B cell (primary cell): Measurements from ENCODE around the gene MED27. TPM values are rescaled to one million over a fixed set of nuclear protein-coding genes. Genes with fewer than 3 reads are reported as not detected.

Experiments
- ATAC-seq: fragments of 200-7000 bp; cut with Tn5 transposase; one replicate; pipeline ENCODE4 v1.10.0; 2021; ENCODE audit warnings: low read depth, mild to moderate bottlenecking, moderate number of reproducible peaks, moderate library complexity
- CTCF ChIA-PET: fragments of 350-600 bp; sonication (Branson Sonifier 250); formaldehyde crosslinking; loops from one replicate; lab custom pipeline; 2021; ENCODE audit warnings: antibody characterized with exemption, inconsistent platforms; lab: Charles Lee
- POLR2A ChIA-PET: fragments of 350-600 bp; sonication (Branson Sonifier 250); formaldehyde crosslinking; loops from one replicate; lab custom pipeline; 2021; ENCODE audit warnings: antibody characterized with exemption; lab: Charles Lee
- DNase-seq: peaks from one replicate; pipeline ENCODE4 v3.0.0; 2013
- H2AFZ ChIP-seq: 2 replicates; pipeline ENCODE4 v1.6.1; 2012; ENCODE audit warnings: mild to moderate bottlenecking, low read depth, low read length; ENCODE audit not compliant: insufficient read depth, poor library complexity, severe bottlenecking
- H3K27ac ChIP-seq, 2 donors: 1 replicate in 1 of 2; 2 replicates in 1 of 2; pipeline ENCODE4 v1.5.1; 2012 to 2013; ENCODE audit warnings: low read length in 2 of 2, mild to moderate bottlenecking in 2 of 2, moderate library complexity in 1 of 2
- H3K27me3 ChIP-seq, 4 experiments: fragments of 200-600 bp in 1 of 4; sonication (generic) in 1 of 4; replicated peaks in 1 of 4; 1 replicate in 2 of 4; 2 replicates in 2 of 4; pipeline versions ENCODE4 v1.6.1 to v1.7.0; 2013 to 2016; ENCODE audit warnings: low read length in 3 of 4, mild to moderate bottlenecking in 2 of 4, mixed read lengths in 1 of 4, moderate library complexity in 1 of 4; ENCODE audit not compliant: insufficient read depth in 4 of 4, control insufficient read depth in 3 of 4; ENCODE audit errors: control extremely low read depth in 1 of 4
- H3K36me3 ChIP-seq, 2 experiments: replicated peaks in 1 of 2; 1 replicate in 1 of 2; 2 replicates in 1 of 2; pipeline versions ENCODE4 v1.6.1 to v1.7.1; 2013; ENCODE audit warnings: low read length in 1 of 2; ENCODE audit not compliant: insufficient read depth in 2 of 2, control insufficient read depth in 1 of 2; ENCODE audit errors: control extremely low read depth in 1 of 2, extremely low read depth in 1 of 2
- H3K4me1 ChIP-seq, 2 donors: fragments of 200-600 bp in 1 of 2; sonication (generic) in 1 of 2; 1 replicate in 1 of 2; 2 replicates in 1 of 2; pipeline versions ENCODE4 v1.5.1 to v1.6.1; 2013 to 2017; ENCODE audit warnings: low read length in 2 of 2; ENCODE audit not compliant: control insufficient read depth in 2 of 2, insufficient read depth in 2 of 2
- H3K4me2 ChIP-seq: replicated peaks from 2 replicates; pipeline ENCODE3; 2012; ENCODE audit warnings: mild to moderate bottlenecking, low read depth, low read length; ENCODE audit not compliant: poor library complexity, severe bottlenecking
- H3K4me3 ChIP-seq, 5 experiments: fragments of 200-600 bp in 1 of 5; sonication (generic) in 1 of 5; 1 replicate in 3 of 5; 2 replicates in 2 of 5; pipeline versions ENCODE4 v1.5.1 to v1.7.0; 2011 to 2016; ENCODE audit warnings: low read length in 4 of 5, mild to moderate bottlenecking in 4 of 5, low read depth in 2 of 5, control low read depth in 1 of 5, moderate library complexity in 1 of 5; ENCODE audit not compliant: insufficient read depth in 1 of 5; ENCODE audit errors: control extremely low read depth in 1 of 5, extremely low read depth in 1 of 5
- H3K79me2 ChIP-seq: fragments of 200-600 bp; sonication (generic); one replicate; pipeline ENCODE4 v1.6.0; 2016; ENCODE audit warnings: low read length; ENCODE audit not compliant: control insufficient read depth, insufficient read depth
- H3K9ac ChIP-seq: fragments of 200-600 bp; sonication (generic); 2 replicates; pipeline ENCODE4 v1.6.1; 2017; ENCODE audit warnings: mild to moderate bottlenecking, low read length, moderate library complexity
- H3K9me3 ChIP-seq, 3 donors: one replicate each; pipeline versions ENCODE4 v1.6.1 to v1.7.1; 2013; ENCODE audit warnings: low read length in 2 of 3; ENCODE audit not compliant: control insufficient read depth in 2 of 3, insufficient read depth in 1 of 3; ENCODE audit errors: control extremely low read depth in 1 of 3
- H4K20me1 ChIP-seq: 2 replicates; pipeline ENCODE4 v1.6.0; 2012; ENCODE audit warnings: mild to moderate bottlenecking, low read length; ENCODE audit not compliant: insufficient read depth, control insufficient read depth, poor library complexity, severe bottlenecking
- H3K27ac Mint-ChIP-seq: one replicate; pipeline ENCODE4 v1.8.0; 2021; ENCODE audit warnings: mixed read lengths
- H3K27me3 Mint-ChIP-seq: one replicate; pipeline ENCODE4 v1.8.0; 2021; ENCODE audit warnings: mixed read lengths
- H3K4me1 Mint-ChIP-seq: one replicate; pipeline ENCODE4 v1.8.0; 2021; ENCODE audit warnings: mixed read lengths
- H3K4me3 Mint-ChIP-seq: one replicate; pipeline ENCODE4 v1.8.0; 2021; ENCODE audit warnings: mixed read lengths
- H3K9me3 Mint-ChIP-seq: one replicate; pipeline ENCODE4 v1.8.0; 2022; ENCODE audit warnings: mixed read lengths; ENCODE audit not compliant: insufficient read depth
- EZH2 ChIP-seq: IDR thresholded peaks from 2 replicates; pipeline ENCODE4 v1.6.1; 2012; ENCODE audit warnings: borderline replicate concordance, low read depth, mild to moderate bottlenecking, moderate library complexity, low read length; ENCODE audit not compliant: insufficient read depth, poor library complexity, severe bottlenecking
- WGBS: methylation state at CpG from one replicate; pipeline ENCODE4 v1.1.5; 2013; ENCODE audit warnings: missing lambda C conversion rate; ENCODE audit not compliant: insufficient coverage; 5-methylcytosine and 5-hydroxymethylcytosine counted together
- intact Hi-C: fragments of 100-400 bp; cut with micrococcal nuclease; formaldehyde crosslinking; loops from one replicate; pipeline ENCODE4 v1.10.0; 2022
- polyA plus RNA-seq: library from polyadenylated mRNA; depleted of rRNA; stranded (reverse); fragments of >200 nt; gene quantifications from 2 replicates; pipeline ENCODE4 v1.2.3, GENCODE V29; 2012
- total RNA-seq, 2 donors: library from RNA; stranded (reverse); fragments of 120-200 nt in 1 of 2; gene quantifications; 1 replicate in 1 of 2; 2 replicates in 1 of 2; pipeline versions ENCODE4 v1.2.3 to v1.2.4, GENCODE V29; 2013 to 2022
- TF ChIP-seq, protein P1 (sequence below): fragments of 200-600 bp; IDR thresholded peaks from one replicate; pipeline ENCODE4 v1.8.0; 2022; ENCODE audit warnings: antibody characterized with exemption, mild to moderate bottlenecking

The MED27 gene
- total and polyA plus RNA-seq, 2 donors (not counting 1 experiment from before 2014, with no cell fraction given): 17.4 to 17.7 TPM

DNA sequence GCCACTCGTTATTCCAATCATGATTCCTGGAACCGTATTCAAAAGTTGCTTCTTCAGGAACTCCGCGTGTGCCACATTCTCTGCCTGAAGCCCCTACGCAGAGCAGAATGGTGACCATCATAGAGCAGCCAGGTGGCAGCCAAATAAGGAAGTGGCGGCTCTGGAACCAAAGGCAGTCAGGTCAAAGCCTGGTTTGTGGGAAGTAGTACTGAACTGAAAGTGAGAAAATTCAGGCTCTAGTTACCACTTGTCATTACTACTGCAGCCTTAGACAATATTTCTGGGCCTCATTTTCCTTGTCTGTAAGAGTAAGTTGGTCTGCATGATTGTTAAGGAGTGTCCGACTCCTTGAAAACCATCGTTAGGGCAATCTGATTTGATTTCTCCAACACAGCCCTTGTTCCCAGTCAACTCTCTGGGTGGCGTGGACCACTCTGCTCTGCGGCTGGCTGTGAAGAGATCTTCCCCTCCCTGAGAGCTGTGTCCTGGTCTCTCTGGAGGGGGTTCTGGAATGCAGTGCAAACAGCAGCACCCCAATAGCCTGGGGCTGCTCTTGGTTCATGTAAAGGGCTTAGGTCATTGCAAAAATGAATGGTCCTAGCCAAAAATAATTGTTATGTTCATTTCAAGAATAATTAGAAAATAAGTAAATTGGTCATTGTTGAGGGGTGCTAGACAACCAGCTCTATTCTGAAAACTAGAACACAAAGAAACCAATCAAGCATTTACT is 102.4 kb downstream of the MED27 start:
- Histone ChIP-seq H2AFZ (no peak overlapping the region), H3K27me3 (no peaks in the 10 kb centered on the region), H3K4me3 (peak overlapping the region in 1 of 5 experiments; percentile 4), H3K9ac (no peak overlapping the region), H3K79me2 (no peaks in the 10 kb centered on the region), H3K9me3 (peaks cover 0 to 7% (median 0%) of the 10 kb centered on the region in 3 donors), H3K4me2 (peak overlapping the region; percentile 10), H3K4me1 (peaks cover 15 to 16% of the 10 kb centered on the region in 2 donors), H3K36me3 (no peaks in the 10 kb centered on the region), H4K20me1 (no peaks in the 10 kb centered on the region), H3K27ac (peak overlapping the region in 1 of 2 donors; percentile 2)
- WGBS: 57% methylated on average over 5 of the region's 10 CpGs
- ChIA-PET CTCF (no interaction called here), POLR2A (no interaction called here)
- H3K9me3 Mint-ChIP-seq: no peaks in the 10 kb centered on the region
- no peak for TF ChIP-seq EZH2
- TF ChIP-seq, protein P1, sequence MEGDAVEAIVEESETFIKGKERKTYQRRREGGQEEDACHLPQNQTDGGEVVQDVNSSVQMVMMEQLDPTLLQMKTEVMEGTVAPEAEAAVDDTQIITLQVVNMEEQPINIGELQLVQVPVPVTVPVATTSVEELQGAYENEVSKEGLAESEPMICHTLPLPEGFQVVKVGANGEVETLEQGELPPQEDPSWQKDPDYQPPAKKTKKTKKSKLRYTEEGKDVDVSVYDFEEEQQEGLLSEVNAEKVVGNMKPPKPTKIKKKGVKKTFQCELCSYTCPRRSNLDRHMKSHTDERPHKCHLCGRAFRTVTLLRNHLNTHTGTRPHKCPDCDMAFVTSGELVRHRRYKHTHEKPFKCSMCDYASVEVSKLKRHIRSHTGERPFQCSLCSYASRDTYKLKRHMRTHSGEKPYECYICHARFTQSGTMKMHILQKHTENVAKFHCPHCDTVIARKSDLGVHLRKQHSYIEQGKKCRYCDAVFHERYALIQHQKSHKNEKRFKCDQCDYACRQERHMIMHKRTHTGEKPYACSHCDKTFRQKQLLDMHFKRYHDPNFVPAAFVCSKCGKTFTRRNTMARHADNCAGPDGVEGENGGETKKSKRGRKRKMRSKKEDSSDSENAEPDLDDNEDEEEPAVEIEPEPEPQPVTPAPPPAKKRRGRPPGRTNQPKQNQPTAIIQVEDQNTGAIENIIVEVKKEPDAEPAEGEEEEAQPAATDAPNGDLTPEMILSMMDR: no peak
- H3K4me3 Mint-ChIP-seq: no peak overlapping the region
- H3K4me1 Mint-ChIP-seq: peaks cover 27% of the 10 kb centered on the region
- H3K27ac Mint-ChIP-seq: peak overlapping the region; percentile 32
- no peak for ATAC-seq
- intact Hi-C loops: no loop called here
- H3K27me3 Mint-ChIP-seq: no peaks in the 10 kb centered on the region
- peak; percentile 27 for DNase-seq
